Coronary artery (tissue), 2 donors: ENCODE results near the gene CDK14.

ENCODE experiments used
- DNase-seq: peaks from one replicate; pipeline ENCODE4 v3.0.0-alpha.2; 2017; ENCODE audit warnings: low spot score
- H3K27ac ChIP-seq, 2 donors: fragments of 200-600 bp; sonication (generic); one replicate each; pipeline ENCODE4 v1.5.1; 2016 to 2019
- H3K4me3 ChIP-seq: fragments of 200-600 bp; sonication (generic); 2 replicates; pipeline ENCODE4 v1.5.1; 2016; ENCODE audit warnings: mild to moderate bottlenecking, moderate library complexity
- TF ChIP-seq, protein P1 (sequence below): fragments of 200-600 bp; sonication (generic); IDR thresholded peaks from one replicate; pipeline ENCODE4 v1.5.1; 2019; ENCODE audit warnings: antibody characterized with exemption

The CDK14 gene

DNA sequence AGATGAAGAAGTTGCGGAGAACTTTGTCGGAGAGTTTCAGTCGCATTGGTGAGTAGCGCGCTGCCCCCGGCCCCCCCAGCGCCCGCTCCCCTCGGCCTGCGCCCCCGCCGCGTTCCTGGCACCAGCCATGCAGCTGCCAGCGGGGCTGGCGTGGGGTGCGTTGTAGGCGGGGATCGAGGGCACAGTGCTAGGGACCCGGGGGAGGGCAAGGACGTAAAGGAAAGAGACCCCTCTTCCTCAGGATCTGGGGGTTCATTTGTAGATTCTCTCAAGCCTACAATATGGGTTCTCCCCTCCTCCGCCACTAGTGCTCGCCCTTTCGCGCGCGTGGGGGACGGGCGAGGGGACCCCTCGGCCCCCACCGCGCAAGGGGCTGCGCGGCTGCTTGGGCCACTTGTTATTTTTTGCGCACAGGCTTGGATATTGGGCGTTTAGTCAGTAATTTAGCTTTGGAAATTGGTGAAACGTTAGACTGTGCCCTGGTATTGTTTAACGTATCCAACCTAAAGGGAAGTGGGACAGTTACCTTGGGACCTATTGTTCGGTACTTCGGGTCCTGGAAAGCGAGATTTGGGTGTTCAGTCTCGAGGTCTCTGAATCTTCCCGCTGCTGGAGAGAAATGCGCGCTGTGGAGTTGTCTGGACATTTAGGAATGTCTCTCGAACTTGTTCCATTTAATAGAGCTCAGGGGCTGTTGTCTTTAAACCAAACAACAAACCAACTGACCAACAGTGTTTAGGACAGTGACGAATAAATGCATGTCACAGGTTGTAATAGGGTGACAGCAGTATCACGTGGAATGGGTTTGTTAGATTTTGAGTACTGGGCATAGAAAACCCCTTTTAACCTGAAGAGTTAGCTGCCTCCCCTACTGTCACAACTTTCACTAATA lies 796 bp downstream of the CDK14 start:
- TF ChIP-seq, protein P1, sequence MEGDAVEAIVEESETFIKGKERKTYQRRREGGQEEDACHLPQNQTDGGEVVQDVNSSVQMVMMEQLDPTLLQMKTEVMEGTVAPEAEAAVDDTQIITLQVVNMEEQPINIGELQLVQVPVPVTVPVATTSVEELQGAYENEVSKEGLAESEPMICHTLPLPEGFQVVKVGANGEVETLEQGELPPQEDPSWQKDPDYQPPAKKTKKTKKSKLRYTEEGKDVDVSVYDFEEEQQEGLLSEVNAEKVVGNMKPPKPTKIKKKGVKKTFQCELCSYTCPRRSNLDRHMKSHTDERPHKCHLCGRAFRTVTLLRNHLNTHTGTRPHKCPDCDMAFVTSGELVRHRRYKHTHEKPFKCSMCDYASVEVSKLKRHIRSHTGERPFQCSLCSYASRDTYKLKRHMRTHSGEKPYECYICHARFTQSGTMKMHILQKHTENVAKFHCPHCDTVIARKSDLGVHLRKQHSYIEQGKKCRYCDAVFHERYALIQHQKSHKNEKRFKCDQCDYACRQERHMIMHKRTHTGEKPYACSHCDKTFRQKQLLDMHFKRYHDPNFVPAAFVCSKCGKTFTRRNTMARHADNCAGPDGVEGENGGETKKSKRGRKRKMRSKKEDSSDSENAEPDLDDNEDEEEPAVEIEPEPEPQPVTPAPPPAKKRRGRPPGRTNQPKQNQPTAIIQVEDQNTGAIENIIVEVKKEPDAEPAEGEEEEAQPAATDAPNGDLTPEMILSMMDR = no peak
- DNase-seq = no peak

DNA sequence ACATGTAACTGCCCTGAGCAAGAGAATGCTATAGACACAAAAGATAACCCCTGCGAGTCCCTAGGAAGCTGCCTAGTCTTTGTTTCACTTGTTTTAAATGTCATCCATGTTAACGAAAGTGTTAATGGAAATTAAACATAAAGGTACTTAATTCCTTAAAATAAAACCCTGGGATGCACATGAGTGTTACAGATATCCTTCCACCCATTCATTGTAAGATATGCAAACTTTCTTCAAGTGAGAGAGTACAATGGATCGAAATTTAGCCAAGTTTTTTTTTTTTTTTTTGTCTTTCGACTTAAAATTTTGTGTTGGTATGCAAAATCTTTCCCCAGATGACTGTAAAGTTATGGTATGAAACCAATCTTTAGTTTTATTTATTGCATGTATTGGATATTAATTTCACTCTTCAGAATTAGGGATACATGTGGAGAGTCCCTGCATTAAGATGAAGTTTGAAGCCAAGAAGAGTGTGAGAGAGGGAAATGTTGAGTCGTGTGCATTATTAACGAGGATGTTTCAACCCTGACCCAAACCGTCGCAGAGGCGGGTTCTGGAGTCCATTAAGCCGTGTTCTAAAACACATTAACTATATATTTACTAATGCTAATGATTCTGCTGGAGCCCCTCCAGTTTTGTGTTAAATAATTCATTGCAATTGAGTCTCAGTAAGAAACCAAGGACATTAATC lies 1.6 kb downstream of the CDK14 start:
- Histone ChIP-seq H3K4me3 (peak overlapping the region; percentile 89), H3K27ac (peak overlapping the region in 1 of 2 donors; percentile 95)
- no peak for DNase-seq
- TF ChIP-seq, protein P1 = no peak

More for the DNA sequence above, 796 bp downstream of the CDK14 start:
- H3K27ac ChIP-seq = peak overlapping the region; percentile 90 to 95
- H3K4me3 ChIP-seq = peak overlapping the region; percentile 89

DNA sequence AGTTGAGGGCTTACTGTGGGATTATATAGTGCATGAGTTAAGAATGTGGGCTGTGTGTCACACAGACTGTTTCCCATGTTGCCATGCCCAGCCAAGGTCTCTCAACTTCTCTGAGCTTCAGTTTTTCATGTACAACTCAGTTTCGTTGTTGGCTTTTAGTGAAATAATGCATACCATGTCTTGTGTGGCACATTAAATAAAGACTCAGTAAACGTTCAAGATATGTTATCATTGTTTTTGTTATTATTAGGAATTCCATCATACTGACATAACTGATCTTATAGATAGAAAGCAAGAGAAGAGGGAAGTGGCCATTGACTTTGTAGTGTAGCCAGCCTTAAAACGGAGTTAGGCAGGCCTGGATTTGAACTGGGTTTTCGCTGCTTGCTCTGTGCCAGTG lies 2.9 kb downstream of the CDK14 start:
- Histone ChIP-seq H3K27ac (no peak overlapping the region), H3K4me3 (no peak overlapping the region)
- TF ChIP-seq, protein P1 = no peak
- DNase-seq = no peak

DNA sequence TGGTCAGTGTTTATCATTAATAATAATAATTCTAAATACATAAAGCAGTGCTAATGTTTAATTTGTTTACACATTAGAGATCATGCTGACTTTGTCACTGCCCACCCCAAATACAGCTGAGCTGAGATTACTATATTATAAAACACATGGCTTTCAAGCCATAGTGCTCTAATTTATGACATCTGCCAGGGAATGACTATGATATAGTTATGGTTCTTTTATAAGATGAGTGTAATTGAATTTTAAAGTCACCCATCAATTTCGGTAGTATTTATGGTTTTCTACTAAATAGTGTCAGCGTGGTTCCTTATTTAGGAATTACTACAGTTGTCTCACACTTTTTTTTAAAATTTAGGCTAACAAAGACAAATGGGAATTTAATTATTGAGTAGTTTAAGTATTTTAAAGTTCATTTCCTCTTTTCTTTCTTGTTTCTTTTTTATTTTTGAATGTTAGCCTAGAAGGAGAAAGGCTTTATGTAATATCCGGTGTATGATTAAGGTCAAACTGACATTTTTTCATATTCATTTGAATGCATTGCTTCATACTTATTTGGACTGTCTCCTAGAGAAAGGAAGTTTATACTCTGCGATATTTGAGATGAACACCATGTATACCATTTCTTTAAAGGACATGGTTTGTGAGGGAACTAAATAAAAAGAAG lies 3.9 kb downstream of the CDK14 start:
- DNase-seq = no peak
- Histone ChIP-seq H3K4me3 (no peak overlapping the region), H3K27ac (no peak overlapping the region)
- TF ChIP-seq, protein P1 = no peak

DNA sequence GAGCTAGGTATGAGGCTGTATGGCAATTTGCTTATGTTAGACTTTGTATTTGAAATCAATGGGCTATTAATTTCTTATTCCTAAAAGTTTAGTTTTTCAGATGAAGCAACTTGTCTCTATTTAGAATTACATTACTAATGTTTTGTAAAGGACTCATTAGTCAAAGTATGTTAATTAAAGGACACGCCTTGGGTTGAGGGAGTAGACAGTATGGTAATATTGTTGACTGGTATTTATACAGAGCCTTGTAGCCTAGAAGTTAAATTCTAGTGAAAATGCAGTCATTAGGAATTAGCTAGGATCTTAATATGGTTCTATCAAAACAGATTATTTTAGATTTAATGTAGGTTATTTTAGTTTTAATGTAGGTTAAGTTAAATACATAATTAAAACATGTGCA lies 6.2 kb downstream of the CDK14 start:
- TF ChIP-seq, protein P1 = no peak
- Histone ChIP-seq H3K27ac (no peak overlapping the region), H3K4me3 (no peak overlapping the region)
- DNase-seq = no peak

DNA sequence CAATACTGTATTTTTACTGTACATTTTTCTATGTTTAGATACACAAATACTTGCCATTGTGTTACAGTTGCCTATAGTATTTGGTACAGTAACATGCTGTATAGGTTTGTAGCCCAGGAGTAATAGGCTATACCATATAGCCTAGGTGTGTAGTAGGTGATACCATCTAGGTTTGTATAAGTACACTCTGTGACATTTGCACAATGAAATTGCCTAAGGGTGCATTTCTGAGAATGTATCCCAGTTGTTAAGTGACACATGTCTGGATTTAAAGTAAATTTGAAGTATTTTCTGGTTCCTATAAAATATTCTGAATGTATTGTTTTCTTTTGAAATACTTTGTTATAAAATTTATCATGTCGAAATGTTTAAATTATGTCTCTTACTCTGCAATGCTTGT lies 7.2 kb downstream of the CDK14 start:
- Histone ChIP-seq H3K27ac (no peak overlapping the region), H3K4me3 (no peak overlapping the region)
- DNase-seq = no peak
- TF ChIP-seq, protein P1 = no peak
